Aorta (tissue), 5 donors: ENCODE data around the gene RELB. TPM values are rescaled to one million over a fixed set of nuclear protein-coding genes. Genes with fewer than 3 reads are reported as not detected.
"Not testable (repeated sequence)": the region's sequence is repeated elsewhere in the genome, so short reads cannot be mapped to it uniquely, and the experiment has no call there.

Experiments
- ATAC-seq: fragments of 200-7000 bp; cut with Tn5 transposase; one replicate; pipeline ENCODE4 v1.9.1; 2022; ENCODE audit warnings: moderate library complexity; ENCODE audit not compliant: low FRiP score
- DNase-seq, 2 donors: peaks; one replicate each; pipeline ENCODE4 v3.0.0-alpha.2; 2020
- H3K27ac ChIP-seq, 2 donors: one replicate each; pipeline ENCODE4 v1.5.1; 2013; ENCODE audit warnings: low read length in 2 of 2, mild to moderate bottlenecking in 2 of 2, moderate library complexity in 2 of 2, control low read depth in 1 of 2, inconsistent platforms in 1 of 2, low read depth in 1 of 2
- H3K27me3 ChIP-seq, 2 donors: one replicate each; pipeline ENCODE4 v1.6.1; 2013; ENCODE audit warnings: control low read depth in 1 of 2, low read length in 1 of 2, mild to moderate bottlenecking in 1 of 2, moderate library complexity in 1 of 2; ENCODE audit not compliant: insufficient read depth in 2 of 2, control insufficient read depth in 1 of 2
- H3K36me3 ChIP-seq, 2 donors: one replicate each; pipeline ENCODE4 v1.6.1; 2013; ENCODE audit warnings: control low read depth in 1 of 2, low read length in 1 of 2, mild to moderate bottlenecking in 1 of 2; ENCODE audit not compliant: insufficient read depth in 2 of 2, control insufficient read depth in 1 of 2
- H3K4me1 ChIP-seq, 2 donors: one replicate each; pipeline ENCODE4 v1.6.1; 2013; ENCODE audit warnings: low read length in 2 of 2, control low read depth in 1 of 2, mild to moderate bottlenecking in 1 of 2, moderate library complexity in 1 of 2; ENCODE audit not compliant: insufficient read depth in 2 of 2, control insufficient read depth in 1 of 2
- H3K4me3 ChIP-seq, 2 donors: one replicate each; pipeline ENCODE4 v1.5.1; 2013; ENCODE audit warnings: low read length in 2 of 2, control low read depth in 1 of 2, mild to moderate bottlenecking in 1 of 2
- H3K9me3 ChIP-seq: one replicate; pipeline ENCODE4 v1.6.1; 2013; ENCODE audit warnings: mild to moderate bottlenecking, low read length; ENCODE audit not compliant: control insufficient read depth
- WGBS, 2 donors: extraction: QIAGEN DNeasy Blood & Tissue Kit; methylation state at CpG; one replicate each; pipeline ENCODE4 v1.1.7; 2013; 5-methylcytosine and 5-hydroxymethylcytosine counted together
- intact Hi-C, 2 donors: fragments of 100-400 bp; cut with DNase I; formaldehyde crosslinking; loops; one replicate each; pipeline versions ENCODE4 v1.14.2 to v1.15.0; 2022
- polyA plus RNA-seq, 2 donors: library from polyadenylated mRNA; stranded (reverse); fragments of 200-250 nt; gene quantifications; one replicate each; pipeline ENCODE4 v1.2.3, GENCODE V29; 2013
- total RNA-seq, 2 donors: library from RNA; stranded (reverse); fragmentation: NEBNext Ultra II Directional; extraction: Animal tissue kit (Norgen Biotek cat#: 25700); gene quantifications; one replicate each; pipeline ENCODE4 v1.2.1, GENCODE V29; 2021
- donor health status: healthy with polysubstance abuse.
- donor health status: Bipolar disorder and iron deficiency.
- donor health status: DM: no; HTN: no; CAD: no.
- donor health status: DM: no; HTN: no; CAD: no.
- donor health status: DM: yes; HTN: yes; CAD: no.

The RELB gene
- total and polyA plus RNA-seq, 4 donors = 7.0 to 30.0 (median 15.4) TPM

GRCh38 chr19:44960906-44961728 lies 40.1 kb upstream of the RELB start:
- 75 to 84% methylated on average over 8 of the region's 8 CpGs for WGBS, 2 donors
- no peak overlapping the region for H3K4me3 ChIP-seq
- intact Hi-C loops = no loop called here
- no peaks in the 10 kb centered on the region for H3K9me3 ChIP-seq
- ATAC-seq = no peak
- no peaks in the 10 kb centered on the region for H3K36me3 ChIP-seq
- no peak overlapping the region for H3K27ac ChIP-seq
- H3K4me1 ChIP-seq = no peaks in the 10 kb centered on the region
- H3K27me3 ChIP-seq = no peaks in the 10 kb centered on the region
- no peak for DNase-seq

- 87 to 90% methylated on average over 8 of the region's 8 CpGs for WGBS, 2 donors
- no peaks in the 10 kb centered on the region for H3K27me3 ChIP-seq
- H3K36me3 ChIP-seq = no peaks in the 10 kb centered on the region
- DNase-seq = no peak
- H3K9me3 ChIP-seq = no peaks in the 10 kb centered on the region
- H3K4me1 ChIP-seq = no peaks in the 10 kb centered on the region
- no peak overlapping the region for H3K4me3 ChIP-seq
- intact Hi-C loops = no loop called here
- ATAC-seq = no peak
- no peak overlapping the region for H3K27ac ChIP-seq
Measured at GRCh38 chr19:44961821-44962220, 39.4 kb upstream of the RELB start.

GRCh38 chr19:44968118-44968517 lies 33.1 kb upstream of the RELB start:
- Histone ChIP-seq H3K36me3 (peaks cover 0 to 5% of the 10 kb centered on the region in 2 donors), H3K9me3 (no peaks in the 10 kb centered on the region), H3K27ac (no peak overlapping the region), H3K4me1 (no peaks in the 10 kb centered on the region), H3K27me3 (no peaks in the 10 kb centered on the region), H3K4me3 (no peak overlapping the region)
- ATAC-seq = no peak
- intact Hi-C loops = no loop called here
- 85 to 87% methylated on average over 5 of the region's 5 CpGs for WGBS, 2 donors
- no peak for DNase-seq

GRCh38 chr19:44968670-44969069 lies 32.6 kb upstream of the RELB start:
- H3K9me3 ChIP-seq = no peaks in the 10 kb centered on the region
- no peak for DNase-seq
- H3K4me1 ChIP-seq = no peaks in the 10 kb centered on the region
- H3K27me3 ChIP-seq = no peaks in the 10 kb centered on the region
- H3K27ac ChIP-seq = no peak overlapping the region
- WGBS, 2 donors = 86% methylated on average over 4 of the region's 4 CpGs
- peaks cover 0 to 5% of the 10 kb centered on the region in 2 donors for H3K36me3 ChIP-seq
- no peak for ATAC-seq
- H3K4me3 ChIP-seq = no peak overlapping the region
- intact Hi-C loops = no loop called here

- Histone ChIP-seq H3K9me3 (no peaks in the 10 kb centered on the region), H3K4me1 (no peaks in the 10 kb centered on the region), H3K4me3 (no peak overlapping the region), H3K27me3 (no peaks in the 10 kb centered on the region), H3K27ac (no peak overlapping the region), H3K36me3 (peaks cover 0 to 8% of the 10 kb centered on the region in 2 donors)
- ATAC-seq = no peak
- no peak for DNase-seq
- intact Hi-C loops = no loop called here
- 97 to 100% methylated on average over 4 to 5 of the region's 5 CpGs for WGBS, 2 donors
Measured at GRCh38 chr19:44969437-44969836, 31.8 kb upstream of the RELB start.

- peaks cover 0 to 18% of the 10 kb centered on the region in 2 donors for H3K36me3 ChIP-seq
- H3K4me3 ChIP-seq, intact Hi-C loops, DNase-seq, ATAC-seq, H3K4me1 ChIP-seq, H3K27me3 ChIP-seq, H3K27ac ChIP-seq, H3K9me3 ChIP-seq: not testable (repeated sequence)
- 81 to 92% methylated on average over 6 of the region's 6 CpGs for WGBS, 2 donors
Measured at GRCh38 chr19:44971451-44971850, 29.8 kb upstream of the RELB start.

- Histone ChIP-seq H3K4me1 (no peaks in the 10 kb centered on the region), H3K27ac (no peak overlapping the region), H3K36me3 (peaks cover 0 to 24% of the 10 kb centered on the region in 2 donors), H3K27me3 (no peaks in the 10 kb centered on the region), H3K4me3 (no peak overlapping the region), H3K9me3 (no peaks in the 10 kb centered on the region)
- DNase-seq (no peak), ATAC-seq (no peak)
- WGBS, 2 donors = 90 to 92% methylated on average over 13 of the region's 13 CpGs
- intact Hi-C loops = no loop called here
Measured at GRCh38 chr19:44972802-44973201, 28.5 kb upstream of the RELB start.

GRCh38 chr19:44973982-44974735 lies 27.1 kb upstream of the RELB start:
- no peaks in the 10 kb centered on the region for H3K27me3 ChIP-seq
- intact Hi-C loops = no loop called here
- peaks cover 0 to 23% of the 10 kb centered on the region in 2 donors for H3K36me3 ChIP-seq
- no peak for ATAC-seq
- H3K9me3 ChIP-seq = no peaks in the 10 kb centered on the region
- H3K4me1 ChIP-seq = no peaks in the 10 kb centered on the region
- WGBS, 2 donors = 89 to 90% methylated on average over 21 of the region's 21 CpGs
- no peak overlapping the region for H3K4me3 ChIP-seq
- DNase-seq = no peak
- H3K27ac ChIP-seq = no peak overlapping the region

GRCh38 chr19:44974857-44975256 lies 26.4 kb upstream of the RELB start:
- no peaks in the 10 kb centered on the region for H3K27me3 ChIP-seq
- WGBS, 2 donors = 90 to 91% methylated on average over 5 of the region's 5 CpGs
- ATAC-seq = no peak
- DNase-seq = no peak
- peaks cover 0 to 24% of the 10 kb centered on the region in 2 donors for H3K36me3 ChIP-seq
- no peak overlapping the region for H3K27ac ChIP-seq
- H3K4me1 ChIP-seq = no peaks in the 10 kb centered on the region
- H3K9me3 ChIP-seq = no peaks in the 10 kb centered on the region
- intact Hi-C loops = no loop called here
- H3K4me3 ChIP-seq = no peak overlapping the region
